Calu3 (cell line): ENCODE results near the gene RXRA. TPM values are rescaled to one million over a fixed set of nuclear protein-coding genes. Genes with fewer than 3 reads are reported as not detected.

Source experiments
- BruUV-seq: library from RNA; stranded (reverse); fragments of 400-500 nt; replicated peaks from 2 replicates; lab custom pipeline; 2021; lab: Mats Ljungman, UMichigan
- CTCF ChIA-PET: fragments of 300-600 bp; sonication (Branson Sonifier 250); formaldehyde crosslinking; loops from one replicate; lab custom pipeline; 2022; ENCODE audit warnings: antibody characterized with exemption; lab: Charles Lee
- DNase-seq: peaks from one replicate; pipeline ENCODE4 v3.0.0; 2022
- H3K27ac Mint-ChIP-seq: one replicate; pipeline ENCODE4 v1.8.0; 2022; ENCODE audit warnings: mixed read lengths; ENCODE audit not compliant: unreplicated experiment
- H3K27me3 Mint-ChIP-seq: one replicate; pipeline ENCODE4 v1.8.0; 2022; ENCODE audit warnings: mixed read lengths; ENCODE audit not compliant: unreplicated experiment
- H3K36me3 Mint-ChIP-seq: one replicate; pipeline ENCODE4 v1.8.0; 2022; ENCODE audit warnings: mild to moderate bottlenecking, moderate library complexity, mixed read lengths; ENCODE audit not compliant: insufficient read depth, unreplicated experiment
- H3K4me1 Mint-ChIP-seq: one replicate; pipeline ENCODE4 v1.8.0; 2022; ENCODE audit warnings: mild to moderate bottlenecking, low read depth, mixed read lengths; ENCODE audit not compliant: unreplicated experiment
- H3K4me3 Mint-ChIP-seq: one replicate; pipeline ENCODE4 v1.8.0; 2022; ENCODE audit warnings: mild to moderate bottlenecking, low read depth, moderate library complexity, mixed read lengths; ENCODE audit not compliant: unreplicated experiment
- H3K9me3 Mint-ChIP-seq: one replicate; pipeline ENCODE4 v1.8.0; 2022; ENCODE audit warnings: low read depth, mixed read lengths; ENCODE audit not compliant: unreplicated experiment
- intact Hi-C: fragments of 100-400 bp; cut with micrococcal nuclease; formaldehyde crosslinking; loops from one replicate; pipeline ENCODE4 v1.10.0; 2022; ENCODE audit not compliant: unreplicated experiment
- total RNA-seq: library from RNA; stranded (reverse); gene quantifications from 2 replicates; pipeline ENCODE4 v1.2.3, GENCODE V29; 2022
- TF ChIP-seq, protein P1 (sequence below): fragments of 200-600 bp; IDR thresholded peaks from one replicate; pipeline ENCODE4 v1.8.0; 2022; ENCODE audit warnings: antibody characterized with exemption; ENCODE audit not compliant: unreplicated experiment

The RXRA gene
- total RNA-seq, 1 experiment from 2014 or later: 15.0 TPM

DNA sequence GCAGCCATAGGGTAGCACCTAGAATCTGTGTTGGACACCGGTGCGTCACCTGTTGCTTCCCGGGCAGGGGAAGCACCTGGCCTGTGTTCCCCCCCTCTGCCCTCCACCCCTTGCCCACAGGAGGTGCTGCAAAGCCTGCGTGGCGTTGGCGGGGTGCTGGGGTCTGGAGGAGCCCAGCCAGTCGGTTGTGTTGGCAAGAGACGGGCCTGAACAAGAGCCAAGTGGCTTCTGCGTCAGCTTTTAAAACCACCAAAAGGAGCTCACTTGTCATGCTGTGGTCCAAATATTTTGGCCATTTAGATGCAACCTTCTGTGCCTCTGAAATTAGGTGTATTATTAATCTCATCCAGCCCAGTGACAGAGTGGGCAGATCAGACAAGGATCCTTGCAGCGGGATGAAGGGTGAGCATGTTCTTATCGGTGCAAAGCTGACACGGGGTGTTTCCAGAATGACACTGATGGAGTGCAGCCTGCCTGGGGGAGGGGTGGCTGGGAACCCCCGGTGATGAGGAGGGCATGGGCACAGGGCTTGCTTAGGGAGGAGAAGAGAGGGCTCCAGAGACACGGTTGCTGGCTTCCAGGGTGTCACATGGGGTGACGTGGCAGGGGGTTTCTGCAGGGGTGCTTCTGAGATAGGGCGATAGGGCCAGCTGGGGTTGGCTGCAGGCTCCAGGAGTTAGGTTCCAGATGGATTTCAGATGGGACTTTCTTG is 9.7 kb upstream of the RXRA start:
- no peak for DNase-seq
- intact Hi-C loops: no loop called here
- TF ChIP-seq, protein P1, sequence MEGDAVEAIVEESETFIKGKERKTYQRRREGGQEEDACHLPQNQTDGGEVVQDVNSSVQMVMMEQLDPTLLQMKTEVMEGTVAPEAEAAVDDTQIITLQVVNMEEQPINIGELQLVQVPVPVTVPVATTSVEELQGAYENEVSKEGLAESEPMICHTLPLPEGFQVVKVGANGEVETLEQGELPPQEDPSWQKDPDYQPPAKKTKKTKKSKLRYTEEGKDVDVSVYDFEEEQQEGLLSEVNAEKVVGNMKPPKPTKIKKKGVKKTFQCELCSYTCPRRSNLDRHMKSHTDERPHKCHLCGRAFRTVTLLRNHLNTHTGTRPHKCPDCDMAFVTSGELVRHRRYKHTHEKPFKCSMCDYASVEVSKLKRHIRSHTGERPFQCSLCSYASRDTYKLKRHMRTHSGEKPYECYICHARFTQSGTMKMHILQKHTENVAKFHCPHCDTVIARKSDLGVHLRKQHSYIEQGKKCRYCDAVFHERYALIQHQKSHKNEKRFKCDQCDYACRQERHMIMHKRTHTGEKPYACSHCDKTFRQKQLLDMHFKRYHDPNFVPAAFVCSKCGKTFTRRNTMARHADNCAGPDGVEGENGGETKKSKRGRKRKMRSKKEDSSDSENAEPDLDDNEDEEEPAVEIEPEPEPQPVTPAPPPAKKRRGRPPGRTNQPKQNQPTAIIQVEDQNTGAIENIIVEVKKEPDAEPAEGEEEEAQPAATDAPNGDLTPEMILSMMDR: no peak
- Mint-ChIP-seq H3K4me3 (no peak overlapping the region), H3K9me3 (no peaks in the 10 kb centered on the region), H3K27me3 (peaks cover 28% of the 10 kb centered on the region), H3K27ac (no peak overlapping the region), H3K4me1 (no peaks in the 10 kb centered on the region), H3K36me3 (no peaks in the 10 kb centered on the region)
- CTCF ChIA-PET: no interaction called here
- no TSS peak for BruUV-seq

DNA sequence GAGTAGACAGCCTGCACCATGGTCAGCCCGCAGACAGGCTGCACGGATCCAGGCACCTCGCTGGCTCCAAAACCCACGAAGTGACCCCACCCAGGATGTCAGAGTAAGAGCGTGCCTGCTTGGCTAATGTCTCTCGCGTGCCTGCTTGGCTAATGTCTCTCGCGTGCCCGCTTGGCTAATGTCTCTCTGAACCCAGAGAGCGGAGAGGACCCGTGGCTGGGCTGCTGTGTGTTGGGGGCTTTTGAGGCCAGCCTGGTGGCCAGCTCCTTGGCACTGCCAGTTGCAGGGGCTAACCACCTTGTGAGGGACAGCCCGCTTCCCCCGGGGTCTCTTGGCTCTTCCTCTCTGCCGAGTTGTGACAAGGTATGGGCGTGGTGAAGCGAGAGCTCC is 8.9 kb upstream of the RXRA start:
- BruUV-seq: no TSS peak
- CTCF ChIA-PET: no interaction called here
- no peak overlapping the region for H3K4me3 Mint-ChIP-seq
- TF ChIP-seq, protein P1: no peak
- no peak for DNase-seq
- intact Hi-C loops: no loop called here
- H3K9me3 Mint-ChIP-seq: no peaks in the 10 kb centered on the region
- H3K36me3 Mint-ChIP-seq: no peaks in the 10 kb centered on the region
- H3K27ac Mint-ChIP-seq: no peak overlapping the region
- no peaks in the 10 kb centered on the region for H3K4me1 Mint-ChIP-seq
- H3K27me3 Mint-ChIP-seq: peaks cover 28% of the 10 kb centered on the region

DNA sequence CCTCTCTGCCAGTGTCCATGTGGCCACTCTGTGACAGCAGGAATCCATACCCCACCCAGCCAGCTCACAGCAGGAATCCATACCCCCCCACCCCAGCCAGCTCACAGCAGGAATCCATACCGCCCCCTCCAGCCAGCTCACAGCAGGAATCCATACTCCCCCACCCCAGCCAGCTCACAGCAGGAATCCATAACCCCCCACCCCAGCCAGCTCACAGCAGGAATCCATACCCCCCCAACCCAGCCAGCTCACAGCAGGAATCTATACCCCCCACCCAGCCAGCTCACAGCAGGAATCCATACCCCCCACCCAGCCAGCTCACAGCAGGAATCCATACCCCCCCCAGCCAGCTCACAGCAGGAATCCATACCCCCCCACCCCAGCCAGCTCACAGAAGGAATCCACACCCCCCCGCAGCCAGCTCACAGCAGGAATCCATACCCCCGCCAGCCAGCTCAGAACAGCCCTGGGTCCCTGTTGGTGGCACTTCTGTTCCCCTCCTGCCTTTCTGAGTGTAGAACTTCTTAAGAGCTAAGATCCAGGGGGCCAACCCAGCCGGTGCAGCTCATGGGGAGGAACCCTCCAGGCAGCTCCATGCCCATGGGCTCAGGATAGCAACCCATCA is 8.4 kb upstream of the RXRA start:
- DNase-seq: no peak
- intact Hi-C loops: no loop called here
- no peak overlapping the region for H3K27ac Mint-ChIP-seq
- BruUV-seq: no TSS peak
- CTCF ChIA-PET: no interaction called here
- no peaks in the 10 kb centered on the region for H3K36me3 Mint-ChIP-seq
- no peak overlapping the region for H3K4me3 Mint-ChIP-seq
- H3K9me3 Mint-ChIP-seq: no peaks in the 10 kb centered on the region
- TF ChIP-seq, protein P1: no peak
- H3K4me1 Mint-ChIP-seq: no peaks in the 10 kb centered on the region
- H3K27me3 Mint-ChIP-seq: peaks cover 28% of the 10 kb centered on the region

DNA sequence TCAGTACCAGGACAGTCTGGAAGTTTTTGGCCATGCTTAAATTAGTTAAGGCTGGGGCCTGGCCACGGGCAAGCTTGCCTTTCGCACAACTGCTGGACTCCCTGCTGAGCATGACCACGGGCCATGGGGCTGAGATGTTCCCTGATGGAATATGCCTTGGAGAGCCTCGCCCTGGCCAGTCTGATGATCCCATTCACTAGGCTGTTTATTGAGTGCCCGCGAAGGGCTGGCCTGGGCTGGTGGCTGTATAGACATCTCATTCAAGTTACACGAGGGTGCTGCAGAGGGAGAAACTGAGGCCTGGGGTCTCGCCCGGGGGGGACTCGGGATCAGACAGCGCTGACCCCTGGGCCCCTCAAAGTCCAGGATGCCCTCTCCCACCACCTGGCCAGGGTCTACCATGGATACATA is 7.8 kb upstream of the RXRA start:
- H3K27ac Mint-ChIP-seq: no peak overlapping the region
- DNase-seq: no peak
- no peak overlapping the region for H3K4me3 Mint-ChIP-seq
- BruUV-seq: no TSS peak
- intact Hi-C loops: no loop called here
- H3K27me3 Mint-ChIP-seq: peaks cover 23% of the 10 kb centered on the region
- no peaks in the 10 kb centered on the region for H3K9me3 Mint-ChIP-seq
- TF ChIP-seq, protein P1: no peak
- CTCF ChIA-PET: no interaction called here
- no peaks in the 10 kb centered on the region for H3K4me1 Mint-ChIP-seq
- no peaks in the 10 kb centered on the region for H3K36me3 Mint-ChIP-seq
